IPS-NIHi7 (cell line): ENCODE data around the gene TPSB2.
"Not testable (repeated sequence)": the region's sequence is repeated elsewhere in the genome, so short reads cannot be mapped to it uniquely, and the experiment has no call there.

ENCODE experiments used
- DNase-seq: peaks from one replicate; pipeline ENCODE4 v3.0.0; 2012; ENCODE audit warnings: mixed read lengths; ENCODE audit errors: extremely low spot score

The TPSB2 gene

GRCh38 chr16:1261131-1261892 lies 31.3 kb upstream of the TPSB2 start:
- DNase-seq = no peak

- DNase-seq = no peak
Observed at GRCh38 chr16:1260101-1260680, 30.2 kb upstream of the TPSB2 start.

- DNase-seq = no peak
Observed at GRCh38 chr16:1259760-1260068, 29.7 kb upstream of the TPSB2 start.

- peak; percentile 27 for DNase-seq
Observed at GRCh38 chr16:1258906-1259759, 29.1 kb upstream of the TPSB2 start.

GRCh38 chr16:1258225-1258600 lies 28.2 kb upstream of the TPSB2 start:
- no peak for DNase-seq

- peak; percentile 10 for DNase-seq
Observed at GRCh38 chr16:1257561-1258224, 27.7 kb upstream of the TPSB2 start.

GRCh38 chr16:1256874-1257322 lies 26.9 kb upstream of the TPSB2 start:
- peak; percentile 5 for DNase-seq

GRCh38 chr16:1256296-1256873 lies 26.4 kb upstream of the TPSB2 start:
- not testable (repeated sequence) for DNase-seq

- DNase-seq = not testable (repeated sequence)
Observed at GRCh38 chr16:1255276-1256122, 25.5 kb upstream of the TPSB2 start, which contains the start of gene TPSD1. Gene TPSD1 (plus strand): TSS chr16:1256069. CDS start chr16:1256281, 212 bp downstream.

- DNase-seq = not testable (repeated sequence)
Observed at GRCh38 chr16:1254821-1255220, 24.8 kb upstream of the TPSB2 start.

- not testable (repeated sequence) for DNase-seq
Observed at GRCh38 chr16:1253701-1254364, 23.8 kb upstream of the TPSB2 start.

- not testable (repeated sequence) for DNase-seq
Observed at GRCh38 chr16:1249031-1249755, 19.2 kb upstream of the TPSB2 start.

- DNase-seq = not testable (repeated sequence)
Observed at GRCh38 chr16:1247903-1248537, 18.0 kb upstream of the TPSB2 start.

GRCh38 chr16:1245452-1246020 lies 15.6 kb upstream of the TPSB2 start:
- no peak for DNase-seq

GRCh38 chr16:1244881-1245280 lies 14.9 kb upstream of the TPSB2 start:
- DNase-seq = no peak

- not testable (repeated sequence) for DNase-seq
Observed at GRCh38 chr16:1243907-1244850, 14.2 kb upstream of the TPSB2 start.

GRCh38 chr16:1243363-1243762 lies 13.4 kb upstream of the TPSB2 start:
- not testable (repeated sequence) for DNase-seq
